MCF 10A (cell line): ENCODE measurements around the gene CEP85L. TPM values are rescaled to one million over a fixed set of nuclear protein-coding genes. Genes with fewer than 3 reads are reported as not detected.

Experiments used
- BruUV-seq: library from RNA; stranded (reverse); fragments of 400-500 nt; replicated peaks from 2 replicates; lab custom pipeline; 2021; lab: Mats Ljungman, UMichigan
- CTCF ChIA-PET: fragments of 300-600 bp; sonication (Branson Sonifier 250); formaldehyde crosslinking; extraction: SDS; loops from one replicate; lab custom pipeline; 2021; ENCODE audit warnings: antibody characterized with exemption, inconsistent platforms; lab: Yijun Ruan, JAX
- POLR2A ChIA-PET: fragments of 300-600, 350-650 bp; sonication (Branson Sonifier 250); formaldehyde crosslinking; extraction: SDS; loops from one replicate; lab custom pipeline; 2020; ENCODE audit warnings: antibody characterized with exemption, inconsistent platforms; lab: Yijun Ruan, JAX
- DNase-seq: peaks from one replicate; pipeline ENCODE4 v3.0.0-alpha.2; 2018; ENCODE audit not compliant: unreplicated experiment
- H3K27ac Mint-ChIP-seq: one replicate; pipeline ENCODE4 v1.8.0; 2022; ENCODE audit warnings: mild to moderate bottlenecking, low read depth, mixed read lengths; ENCODE audit not compliant: unreplicated experiment
- H3K27me3 Mint-ChIP-seq: one replicate; pipeline ENCODE4 v1.8.0; 2022; ENCODE audit warnings: mixed read lengths; ENCODE audit not compliant: insufficient read depth, unreplicated experiment
- H3K36me3 Mint-ChIP-seq: one replicate; pipeline ENCODE4 v1.8.0; 2022; ENCODE audit warnings: mild to moderate bottlenecking, moderate library complexity, mixed read lengths; ENCODE audit not compliant: insufficient read depth, unreplicated experiment
- H3K4me1 Mint-ChIP-seq: one replicate; pipeline ENCODE4 v1.8.0; 2022; ENCODE audit warnings: mixed read lengths; ENCODE audit not compliant: insufficient read depth, unreplicated experiment
- H3K4me3 Mint-ChIP-seq: one replicate; pipeline ENCODE4 v1.8.0; 2022; ENCODE audit warnings: mild to moderate bottlenecking, moderate library complexity, mixed read lengths; ENCODE audit not compliant: unreplicated experiment
- H3K9me3 Mint-ChIP-seq: one replicate; pipeline ENCODE4 v1.8.0; 2022; ENCODE audit warnings: mixed read lengths; ENCODE audit not compliant: unreplicated experiment
- CTCF ChIP-seq: fragments of 200-600 bp; IDR thresholded peaks from one replicate; pipeline ENCODE4 v1.8.0; 2022; ENCODE audit warnings: antibody characterized with exemption, mild to moderate bottlenecking; ENCODE audit not compliant: unreplicated experiment
- intact Hi-C: fragments of 100-400 bp; cut with micrococcal nuclease; formaldehyde crosslinking; loops from 2 replicates; pipeline ENCODE4 v1.14.1; 2022
- total RNA-seq: library from RNA; stranded (reverse); gene quantifications from 2 replicates; pipeline ENCODE4 v1.2.3, GENCODE V29; 2022

The CEP85L gene
- total RNA-seq, 1 experiment from 2014 or later, result 8.4 TPM

GRCh38 chr6:118627724-118628123, 23.7 kb downstream of the CEP85L start:
- no peak overlapping the region for H3K27ac Mint-ChIP-seq
- POLR2A ChIA-PET, result interaction anchor here (0.6 to 1.0 kb wide), 3 partner anchors 7 to 178 kb away, joined by 3 to 4 read pairs (median 3); no protein-coding TSS in a partner anchor

GRCh38 chr6:118625833-118626232, 25.6 kb downstream of the CEP85L start:
- no peak for TF ChIP-seq CTCF
- no TSS peak for BruUV-seq
- H3K4me3 Mint-ChIP-seq, result no peak overlapping the region
- H3K27ac Mint-ChIP-seq, result no peak overlapping the region
- peaks cover 6% of the 10 kb centered on the region for H3K36me3 Mint-ChIP-seq
- no peak for DNase-seq
- intact Hi-C loops, result no loop called here
- H3K27me3 Mint-ChIP-seq, result no peaks in the 10 kb centered on the region
- no peaks in the 10 kb centered on the region for H3K4me1 Mint-ChIP-seq
- POLR2A ChIA-PET, result no interaction called here
- H3K9me3 Mint-ChIP-seq, result no peaks in the 10 kb centered on the region
- CTCF ChIA-PET, result interaction anchor here (0.6 to 2.0 kb wide), 6 partner anchors 11 to 786 kb away, joined by 3 to 10 read pairs (median 4); no protein-coding TSS in a partner anchor

More at GRCh38 chr6:118627724-118628123, 23.7 kb downstream of the CEP85L start:
- peaks cover 6% of the 10 kb centered on the region for H3K36me3 Mint-ChIP-seq
- H3K4me1 Mint-ChIP-seq, result no peaks in the 10 kb centered on the region
- H3K4me3 Mint-ChIP-seq, result no peak overlapping the region
- H3K9me3 Mint-ChIP-seq, result no peaks in the 10 kb centered on the region
- DNase-seq, result no peak
- CTCF ChIA-PET, result interaction anchor here (0.6 to 1.8 kb wide), 5 partner anchors 9 to 347 kb away, joined by 3 to 5 read pairs (median 3); no protein-coding TSS in a partner anchor
- no peaks in the 10 kb centered on the region for H3K27me3 Mint-ChIP-seq
- no peak for TF ChIP-seq CTCF
- intact Hi-C loops, result no loop called here
- no TSS peak for BruUV-seq

GRCh38 chr6:118621799-118622470, 29.5 kb downstream of the CEP85L start:
- Mint-ChIP-seq H3K27me3 (no peaks in the 10 kb centered on the region), H3K9me3 (no peaks in the 10 kb centered on the region), H3K27ac (no peak overlapping the region), H3K4me3 (no peak overlapping the region), H3K36me3 (no peaks in the 10 kb centered on the region), H3K4me1 (peaks cover 7% of the 10 kb centered on the region)
- ChIA-PET CTCF (interaction anchor here (0.6 to 2.8 kb wide), 3 partner anchors 57 to 339 kb away, joined by 3 to 16 read pairs (median 4); no protein-coding TSS in a partner anchor), POLR2A (no interaction called here)
- intact Hi-C loops, result no loop called here
- BruUV-seq, result no TSS peak
- no peak for DNase-seq
- no peak for TF ChIP-seq CTCF

- Mint-ChIP-seq H3K27ac (no peak overlapping the region), H3K36me3 (no peaks in the 10 kb centered on the region), H3K4me1 (peaks cover 7% of the 10 kb centered on the region), H3K27me3 (no peaks in the 10 kb centered on the region), H3K4me3 (no peak overlapping the region), H3K9me3 (no peaks in the 10 kb centered on the region)
- no peak for DNase-seq
- no peak for TF ChIP-seq CTCF
- intact Hi-C loops, result no loop called here
- no TSS peak for BruUV-seq
- ChIA-PET POLR2A (no interaction called here), CTCF (interaction anchor here (0.6 to 2.8 kb wide), 7 partner anchors 15 to 337 kb away, joined by 3 to 16 read pairs (median 3); no protein-coding TSS in a partner anchor)
Measured at GRCh38 chr6:118620202-118620601, 31.2 kb downstream of the CEP85L start.
